Ishikawa (cell line): ENCODE results near the gene SLC38A11.

Source experiments
- EP300 ChIP-seq: IDR thresholded peaks from 2 replicates; pipeline ENCODE4 v1.6.1; 2012; ENCODE audit warnings: borderline replicate concordance
- MAX ChIP-seq: IDR thresholded peaks from 2 replicates; pipeline ENCODE4 v1.6.1; 2012
- RAD21 ChIP-seq: IDR thresholded peaks from 2 replicates; pipeline ENCODE4 v1.6.1; 2012; ENCODE audit warnings: low read depth
- REST ChIP-seq: IDR thresholded peaks from 2 replicates; pipeline ENCODE4 v1.6.1; 2012; ENCODE audit warnings: low read depth, mild to moderate bottlenecking

GRCh38 chr2:164891460-164891859 lies 63.9 kb downstream of the SLC38A11 start:
- TF ChIP-seq EP300: no peak
- TF ChIP-seq MAX: no peak
- no peak for TF ChIP-seq REST
- no peak for TF ChIP-seq RAD21
